H1 (cell line): ENCODE data around the gene SELENBP1. TPM values are rescaled to one million over a fixed set of nuclear protein-coding genes. Genes with fewer than 3 reads are reported as not detected.

Experiments used
- CTCF ChIA-PET: fragments of 300-600 bp; sonication (Branson Sonifier 250); formaldehyde crosslinking; loops from one replicate; lab custom pipeline; 2021; ENCODE audit not compliant: partially characterized antibody; lab: Charles Lee
- POLR2A ChIA-PET: fragments of 300-600 bp; sonication (Branson Sonifier 250); formaldehyde crosslinking; loops from one replicate; lab custom pipeline; 2021; ENCODE audit warnings: inconsistent platforms; ENCODE audit not compliant: partially characterized antibody; lab: Charles Lee
- DNase-seq, 2 experiments: peaks; one replicate each; pipeline versions ENCODE4 v3.0.0 to v3.0.0-alpha.2; 2010 to 2022; ENCODE audit warnings: low spot score in 2 of 2, low read depth in 1 of 2, mixed read lengths in 1 of 2
- FAIRE-seq: peaks from 2 replicates; lab custom pipeline; 2011; peaks lifted over from hg19 to GRCh38; lab: Jason Lieb, UNC
- H2AFZ ChIP-seq: 2 replicates; pipeline ENCODE4 v1.8.1; 2012; ENCODE audit warnings: low read length, inconsistent platforms
- H2AK5ac ChIP-seq: 2 replicates; pipeline ENCODE4 v1.6.1; 2013; ENCODE audit warnings: low read depth, low read length
- H2BK120ac ChIP-seq: replicated peaks from 2 replicates; pipeline ENCODE3; 2013; ENCODE audit warnings: low read depth, low read length, inconsistent platforms
- H2BK12ac ChIP-seq: 2 replicates; pipeline ENCODE4 v1.6.1; 2013; ENCODE audit warnings: low read depth, low read length
- H2BK15ac ChIP-seq: 2 replicates; pipeline ENCODE4 v1.6.1; 2013; ENCODE audit warnings: low read length
- H2BK20ac ChIP-seq: 2 replicates; pipeline ENCODE4 v1.6.1; 2013; ENCODE audit warnings: low read length
- H2BK5ac ChIP-seq: 2 replicates; pipeline ENCODE4 v1.6.1; 2013; ENCODE audit warnings: low read depth, low read length
- H3K14ac ChIP-seq: 2 replicates; pipeline ENCODE4 v1.6.1; 2013; ENCODE audit warnings: inconsistent platforms; ENCODE audit not compliant: insufficient read length
- H3K18ac ChIP-seq: 2 replicates; pipeline ENCODE4 v1.6.1; 2013; ENCODE audit warnings: low read length; ENCODE audit errors: extremely low read depth
- H3K23ac ChIP-seq: 2 replicates; pipeline ENCODE4 v1.6.1; 2013; ENCODE audit warnings: inconsistent platforms; ENCODE audit not compliant: insufficient read length
- H3K23me2 ChIP-seq: 2 replicates; pipeline ENCODE4 v1.6.1; 2013; ENCODE audit warnings: low read depth, low read length
- H3K27ac ChIP-seq: 2 replicates; pipeline ENCODE4 v1.6.1; 2011; ENCODE audit warnings: low read depth, low read length, inconsistent platforms
- H3K27me3 ChIP-seq, 4 experiments: replicated peaks in 1 of 4; 1 replicate in 1 of 4; 2 replicates in 3 of 4; pipeline versions ENCODE4 v1.6.1 to v1.8.1; 2011 to 2013; ENCODE audit warnings: low read length in 3 of 4, mild to moderate bottlenecking in 3 of 4, inconsistent platforms in 2 of 4, mixed read lengths in 2 of 4, moderate library complexity in 1 of 4; ENCODE audit not compliant: control insufficient read depth in 3 of 4, insufficient read depth in 3 of 4; ENCODE audit errors: extremely low read depth in 1 of 4
- H3K36me3 ChIP-seq, 4 experiments: 2 replicates each; pipeline versions ENCODE4 v1.6.1 to v1.8.1; 2011 to 2013; ENCODE audit warnings: mild to moderate bottlenecking in 4 of 4, low read length in 3 of 4, moderate library complexity in 2 of 4, control low read depth in 1 of 4, inconsistent platforms in 1 of 4; ENCODE audit not compliant: insufficient read depth in 4 of 4, control insufficient read depth in 2 of 4
- H3K4ac ChIP-seq: replicated peaks from 2 replicates; pipeline ENCODE3; 2013; ENCODE audit warnings: low read length, low read depth, mixed read lengths, inconsistent platforms; ENCODE audit not compliant: insufficient read length
- H3K4me1 ChIP-seq, 4 experiments: replicated peaks in 1 of 4; 1 replicate in 1 of 4; 2 replicates in 3 of 4; pipeline versions ENCODE4 v1.6.1 to v1.8.1; 2011 to 2013; ENCODE audit warnings: low read length in 3 of 4, inconsistent platforms in 2 of 4, mixed read lengths in 1 of 4; ENCODE audit not compliant: insufficient read depth in 4 of 4, control insufficient read depth in 3 of 4
- H3K4me2 ChIP-seq, 2 experiments: 2 replicates each; pipeline versions ENCODE4 v1.6.1 to v1.8.1; 2011 to 2013; ENCODE audit warnings: low read depth in 2 of 2, low read length in 2 of 2, control low read depth in 1 of 2, inconsistent platforms in 1 of 2, mild to moderate bottlenecking in 1 of 2; ENCODE audit not compliant: insufficient read depth in 1 of 2
- H3K4me3 ChIP-seq, 4 experiments: fragments of 200-600, 300-600 bp in 1 of 4; sonication (generic), shearing (Covaris generic), sonication (Bioruptor Twin) in 1 of 4; 2 replicates each; pipeline versions ENCODE4 v1.5.1 to v1.8.1; 2011 to 2016; ENCODE audit warnings: low read length in 4 of 4, low read depth in 3 of 4, control low read depth in 2 of 4, inconsistent platforms in 2 of 4, mild to moderate bottlenecking in 2 of 4, mixed read lengths in 1 of 4, moderate library complexity in 1 of 4; ENCODE audit not compliant: insufficient read depth in 2 of 4; ENCODE audit errors: extremely low read depth in 1 of 4
- H3K56ac ChIP-seq: replicated peaks from 2 replicates; pipeline ENCODE3; 2013; ENCODE audit warnings: low read depth, mild to moderate bottlenecking, mixed read lengths, low read length, inconsistent platforms; ENCODE audit not compliant: insufficient read length
- H3K79me1 ChIP-seq: 2 replicates; pipeline ENCODE4 v1.6.1; 2013; ENCODE audit warnings: low read depth, low read length, control low read depth
- H3K79me2 ChIP-seq, 2 experiments: 2 replicates each; pipeline versions ENCODE4 v1.6.1 to v1.8.1; 2012 to 2013; ENCODE audit warnings: low read length in 2 of 2, mild to moderate bottlenecking in 2 of 2, inconsistent platforms in 1 of 2; ENCODE audit not compliant: insufficient read depth in 2 of 2, control insufficient read depth in 1 of 2
- H3K9ac ChIP-seq, 4 experiments: replicated peaks in 1 of 4; 1 replicate in 1 of 4; 2 replicates in 3 of 4; pipeline versions ENCODE4 v1.6.1 to v1.8.1; 2011 to 2013; ENCODE audit warnings: low read depth in 3 of 4, low read length in 3 of 4, control low read depth in 2 of 4, mild to moderate bottlenecking in 2 of 4, moderate library complexity in 2 of 4, inconsistent platforms in 1 of 4; ENCODE audit errors: extremely low read depth in 1 of 4
- H3K9me3 ChIP-seq, 2 experiments: 2 replicates each; pipeline versions ENCODE4 v1.6.1 to v1.8.1; 2012 to 2013; ENCODE audit warnings: mild to moderate bottlenecking in 2 of 2, moderate library complexity in 2 of 2, control low read depth in 1 of 2, inconsistent platforms in 1 of 2, low read depth in 1 of 2, low read length in 1 of 2, mixed read lengths in 1 of 2; ENCODE audit not compliant: insufficient read depth in 2 of 2
- H4K20me1 ChIP-seq, 2 experiments: replicated peaks in 1 of 2; 2 replicates each; pipeline versions ENCODE3 to v1.8.1; 2011 to 2013; ENCODE audit warnings: inconsistent platforms in 2 of 2, low read length in 2 of 2, mild to moderate bottlenecking in 1 of 2; ENCODE audit not compliant: insufficient read depth in 2 of 2, control insufficient read depth in 1 of 2
- H4K5ac ChIP-seq: 2 replicates; pipeline ENCODE4 v1.6.1; 2013; ENCODE audit warnings: low read length, low read depth, mixed read lengths, inconsistent platforms; ENCODE audit not compliant: insufficient read length
- H4K8ac ChIP-seq: 2 replicates; pipeline ENCODE4 v1.8.0; 2013; ENCODE audit warnings: mild to moderate bottlenecking, moderate library complexity, low read length, inconsistent platforms; ENCODE audit not compliant: insufficient read depth; ENCODE audit errors: extremely low read depth
- H4K91ac ChIP-seq: replicated peaks from 2 replicates; pipeline ENCODE3; 2013; ENCODE audit warnings: low read length, mixed read lengths, inconsistent platforms; ENCODE audit not compliant: insufficient read length
- BACH1 ChIP-seq: IDR thresholded peaks from 2 replicates; pipeline ENCODE4 v1.6.1; 2012; ENCODE audit warnings: low read length, improper control_type of control experiment
- CBX8 ChIP-seq: fragments of 300-800, 300-1000 bp; sonication (generic); IDR thresholded peaks from 2 replicates; pipeline ENCODE4 v1.7.1; 2016; ENCODE audit warnings: low read depth, low read length, borderline replicate concordance
- CHD1 ChIP-seq: IDR thresholded peaks from 2 replicates; pipeline ENCODE4 v1.6.1; 2012; ENCODE audit warnings: low read depth, low read length, improper control_type of control experiment
- JUND ChIP-seq: IDR thresholded peaks from 2 replicates; pipeline ENCODE4 v1.6.1; 2011; ENCODE audit warnings: mild to moderate bottlenecking, improper control_type of control experiment, low read length
- KDM1A ChIP-seq: fragments of 200-600, 300-600 bp; sonication (generic); IDR thresholded peaks from 2 replicates; pipeline ENCODE4 v1.7.1; 2016; ENCODE audit warnings: mild to moderate bottlenecking, low read length, borderline replicate concordance
- KDM5A ChIP-seq: fragments of 200-600 bp; IDR thresholded peaks from 2 replicates; pipeline ENCODE4 v1.7.1; 2012; ENCODE audit warnings: mild to moderate bottlenecking, low read length, inconsistent platforms, mixed read lengths
- MAFK ChIP-seq: IDR thresholded peaks from 2 replicates; pipeline ENCODE4 v1.6.1; 2012; ENCODE audit warnings: low read depth, mild to moderate bottlenecking, improper control_type of control experiment, low read length
- NRF1 ChIP-seq: IDR thresholded peaks from 2 replicates; pipeline ENCODE4 v1.6.1; 2011; ENCODE audit warnings: mild to moderate bottlenecking, low read depth, low read length, improper control_type of control experiment
- PHF8 ChIP-seq: fragments of 200-600 bp; sonication (generic); conservative IDR thresholded peaks from 2 replicates; pipeline ENCODE4 v1.7.1; 2012; ENCODE audit warnings: low read depth, mild to moderate bottlenecking, inconsistent platforms, low read length, moderate library complexity
- RAD21 ChIP-seq, 2 experiments: IDR thresholded peaks in 1 of 2; conservative IDR thresholded peaks in 1 of 2; 2 replicates each; pipeline ENCODE4 v1.6.1; 2011; ENCODE audit warnings: low read depth in 2 of 2, low read length in 2 of 2, improper control_type of control experiment in 1 of 2, inconsistent platforms in 1 of 2, mild to moderate bottlenecking in 1 of 2, moderate library complexity in 1 of 2
- RXRA ChIP-seq: IDR thresholded peaks from 2 replicates; pipeline ENCODE4 v1.6.1; 2011; ENCODE audit warnings: low read depth, mild to moderate bottlenecking, low read length, moderate library complexity; ENCODE audit not compliant: insufficient read depth
- SP1 ChIP-seq: IDR thresholded peaks from 2 replicates; pipeline ENCODE4 v1.6.1; 2011; ENCODE audit warnings: low read depth, low read length
- SP2 ChIP-seq: IDR thresholded peaks from 2 replicates; pipeline ENCODE4 v1.6.1; 2012; ENCODE audit warnings: mild to moderate bottlenecking, low read length, inconsistent platforms
- SP4 ChIP-seq: IDR thresholded peaks from 2 replicates; pipeline ENCODE4 v1.6.1; 2012; ENCODE audit warnings: low read length, inconsistent platforms
- SUZ12 ChIP-seq: fragments of 200-600 bp; sonication (generic); IDR thresholded peaks from 2 replicates; pipeline ENCODE4 v1.6.1; 2012; ENCODE audit warnings: mild to moderate bottlenecking, inconsistent platforms, low read length, moderate library complexity, mixed read lengths
- TAF1 ChIP-seq: IDR thresholded peaks from 2 replicates; pipeline ENCODE4 v1.6.1; 2011; ENCODE audit warnings: mild to moderate bottlenecking, low read depth, low read length
- WGBS, 2 experiments: shearing (Covaris generic) in 1 of 2; methylation state at CpG; one replicate each; pipeline versions ENCODE4 v1.1.6 to v1.1.7; 2013 to 2015; ENCODE audit warnings: low lambda C conversion rate in 2 of 2, mixed read lengths in 2 of 2, inconsistent platforms in 1 of 2, low coverage in 1 of 2, missing lambda C conversion rate in 1 of 2; ENCODE audit not compliant: insufficient replicate concordance in 2 of 2, insufficient coverage in 1 of 2, insufficient read length in 1 of 2; ENCODE audit errors: extremely low coverage in 1 of 2, missing lambda C conversion rate in 1 of 2; 5-methylcytosine and 5-hydroxymethylcytosine counted together
- polyA plus RNA-seq, 7 experiments: library from polyadenylated mRNA; depleted of rRNA in 3 of 7; stranded (reverse) in 5 of 7; unstranded in 2 of 7; fragments of >200 nt in 5 of 7; fragments of 200-250 nt in 2 of 7; gene quantifications; 1 replicate in 5 of 7; 2 replicates in 1 of 7; 4 replicates in 1 of 7; pipeline versions ENCODE4 v1.2.1 to v1.2.3, GENCODE V29; 2011 to 2013; ENCODE audit warnings: missing spikeins in 2 of 7, mixed read lengths in 2 of 7
- total RNA-seq: library from RNA; stranded (reverse); fragmentation: NEBNext Ultra II Directional; extraction: Animal tissue kit (Norgen Biotek cat#: 25700); gene quantifications from 2 replicates; pipeline ENCODE4 v1.2.1, GENCODE V29; 2021

SELENBP1 gene
- total and polyA plus RNA-seq, 2 of the 8 experiments (the other 6 are each of a cell fraction or from before 2014, with no cell fraction given), result 20.0 to 32.4 TPM

DNA sequence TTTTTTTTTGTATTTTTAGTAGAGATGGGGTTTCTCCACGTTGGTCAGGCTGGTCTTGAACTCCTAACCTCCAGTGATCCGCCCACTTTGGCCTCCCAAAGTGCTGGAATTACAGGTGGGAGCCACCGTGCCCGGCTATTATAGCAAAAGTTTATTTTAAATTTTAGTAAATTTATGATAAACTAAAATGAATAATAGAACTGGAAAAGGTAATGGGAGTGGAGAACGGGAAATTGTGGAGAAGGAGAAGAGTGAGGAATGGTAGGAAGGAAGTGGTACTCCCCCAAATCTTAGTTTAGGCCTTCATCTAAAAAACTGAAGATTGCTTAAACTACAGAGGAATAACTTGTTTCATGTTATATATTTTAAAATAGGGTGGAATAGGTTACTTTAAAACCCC is 37.7 kb downstream of the SELENBP1 start:
- Histone ChIP-seq H4K5ac (no peak overlapping the region), H2BK15ac (no peak overlapping the region), H2BK20ac (no peak overlapping the region), H3K4me2 (no peak overlapping the region), H4K20me1 (no peaks in the 10 kb centered on the region), H3K9ac (no peak overlapping the region), H3K36me3 (no peaks in the 10 kb centered on the region), H3K18ac (no peak overlapping the region), H2BK12ac (no peak overlapping the region), H2BK5ac (no peak overlapping the region), H4K8ac (no peak overlapping the region), H2AK5ac (no peak overlapping the region), H3K79me1 (no peaks in the 10 kb centered on the region), H3K14ac (no peak overlapping the region), H3K56ac (no peak overlapping the region), H3K27me3 (no peaks in the 10 kb centered on the region), H3K79me2 (no peaks in the 10 kb centered on the region), H2AFZ (no peak overlapping the region), H3K27ac (no peak overlapping the region), H3K9me3 (no peaks in the 10 kb centered on the region), H3K4me1 (no peaks in the 10 kb centered on the region), H3K23me2 (no peaks in the 10 kb centered on the region), H3K4ac (no peak overlapping the region), H4K91ac (no peak overlapping the region), H2BK120ac (no peak overlapping the region), H3K23ac (no peak overlapping the region), H3K4me3 (no peak overlapping the region)
- WGBS, 2 experiments, result 82 to 100% methylated on average over 1 to 5 of the region's 5 CpGs
- no peak for FAIRE-seq
- CTCF ChIA-PET, result interaction anchor here (0.6 to 8.4 kb wide), 3 partner anchors 24 to 33 kb away, joined by 3 to 129 read pairs (median 11); no protein-coding TSS in a partner anchor
- POLR2A ChIA-PET, result interaction anchor here (0.7 kb wide), 1 partner anchor 68 kb away, joined by 4 read pairs; no protein-coding TSS in a partner anchor
- no peak for DNase-seq
- TF ChIP-seq KDM1A (no peak), MAFK (no peak), KDM5A (no peak), RAD21 (IDR thresholded peaks at IDR 0.05 in 1 of 2, conservative IDR thresholded peaks at IDR 0.05 in 1 of 2; ENCODE audit: low read depth in 2 of 2, low read length in 2 of 2) (no peak), SP1 (no peak), NRF1 (no peak), RXRA (no peak), CHD1 (no peak), SUZ12 (no peak), JUND (no peak), CBX8 (no peak), SP4 (no peak), SP2 (no peak), PHF8 (no peak), TAF1 (no peak), BACH1 (no peak)
